HCT116 (cell line): Measurements from ENCODE around the gene KIAA1755. TPM values are rescaled to one million over a fixed set of nuclear protein-coding genes. Genes with fewer than 3 reads are reported as not detected.

Experiments used
- ATAC-seq: fragments of 200-7000 bp; cut with Tn5 transposase; 2 replicates; pipeline ENCODE4 v1.9.1; 2020; ENCODE audit warnings: mild to moderate bottlenecking, moderate library complexity
- BruUV-seq: library from RNA; stranded (reverse); fragments of 400-500 nt; replicated peaks from 2 replicates; lab custom pipeline; 2021; lab: Mats Ljungman, UMichigan
- CTCF ChIA-PET: fragments of 300-600 bp; sonication (Branson Sonifier 250); formaldehyde crosslinking; loops from one replicate; lab custom pipeline; 2021; ENCODE audit warnings: antibody characterized with exemption; lab: Charles Lee
- POLR2A ChIA-PET: fragments of 300-600, 350-600 bp; sonication (Branson Sonifier 250); formaldehyde crosslinking; loops from one replicate; lab custom pipeline; 2021; ENCODE audit warnings: antibody characterized with exemption; lab: Charles Lee
- RAD21 ChIA-PET, 2 experiments: fragments of 300-600 bp; sonication (Branson Sonifier 250); formaldehyde crosslinking; loops; one replicate each; lab custom pipeline; 2023; ENCODE audit warnings: low total read pairs in 2 of 2; ENCODE audit not compliant: uncharacterized antibody in 2 of 2, unreplicated experiment in 2 of 2, low non-redundant PET in 1 of 2; lab: Charles Lee
- DNase-seq: peaks from one replicate; pipeline ENCODE4 v3.0.0-alpha.2; 2010; ENCODE audit warnings: low read depth, low spot score
- H2AFZ ChIP-seq: fragments of 200-600 bp; shearing (Covaris generic), sonication (generic); 2 replicates; pipeline ENCODE4 v1.6.1; 2017; ENCODE audit warnings: low read depth, mixed run types, mixed read lengths, antibody characterized with exemption, low read length; ENCODE audit not compliant: poor library complexity, severe bottlenecking
- H3K27ac ChIP-seq: 2 replicates; pipeline ENCODE4 v1.5.1; 2012; ENCODE audit warnings: low read depth, low read length
- H3K27me3 ChIP-seq: fragments of 200-600 bp; sonication (generic); 2 replicates; pipeline ENCODE4 v1.6.1; 2016; ENCODE audit warnings: mixed run types, low read length, mixed read lengths; ENCODE audit not compliant: insufficient read depth
- H3K36me3 ChIP-seq, 2 experiments: fragments of 200-500 bp in 1 of 2; fragments of 200-600 bp in 1 of 2; sonication (Bioruptor generic) in 1 of 2; sonication (generic) in 1 of 2; 2 replicates each; pipeline versions ENCODE4 v1.5.1 to v1.6.1; 2014 to 2016; ENCODE audit warnings: low read length in 2 of 2, inconsistent platforms in 1 of 2, mixed read lengths in 1 of 2, mixed run types in 1 of 2; ENCODE audit not compliant: insufficient read depth in 2 of 2, control insufficient read depth in 1 of 2
- H3K4me1 ChIP-seq, 2 experiments: fragments of 200-600 bp in 1 of 2; sonication (generic) in 1 of 2; 2 replicates each; pipeline versions ENCODE4 v1.5.1 to v1.6.1; 2012 to 2017; ENCODE audit warnings: low read length in 2 of 2, inconsistent platforms in 1 of 2, mild to moderate bottlenecking in 1 of 2, mixed read lengths in 1 of 2, mixed run types in 1 of 2, moderate library complexity in 1 of 2; ENCODE audit not compliant: insufficient read depth in 2 of 2, control insufficient read depth in 1 of 2
- H3K4me2 ChIP-seq: fragments of 200-600 bp; sonication (generic); 2 replicates; pipeline ENCODE4 v1.6.1; 2017; ENCODE audit warnings: mixed run types, low read length, mixed read lengths
- H3K4me3 ChIP-seq, 2 experiments: fragments of 200-600 bp in 1 of 2; sonication (generic) in 1 of 2; replicated peaks in 1 of 2; 2 replicates each; pipeline ENCODE4 v1.5.1; 2011 to 2016; ENCODE audit warnings: low read length in 2 of 2, control low read depth in 1 of 2, low read depth in 1 of 2, mild to moderate bottlenecking in 1 of 2, mixed read lengths in 1 of 2, mixed run types in 1 of 2
- H3K79me2 ChIP-seq: fragments of 200-600 bp; sonication (generic); 2 replicates; pipeline ENCODE4 v1.6.1; 2017; ENCODE audit warnings: mild to moderate bottlenecking, mixed run types, low read length, moderate library complexity, mixed read lengths; ENCODE audit not compliant: insufficient read depth
- H3K9ac ChIP-seq: fragments of 200-600 bp; sonication (generic); 2 replicates; pipeline ENCODE4 v1.6.1; 2016; ENCODE audit warnings: low read length, mixed read lengths
- H3K9me2 ChIP-seq: fragments of 200-600 bp; sonication (generic), shearing (Covaris generic); 2 replicates; pipeline ENCODE4 v1.6.1; 2017; ENCODE audit warnings: mixed run types, mild to moderate bottlenecking, moderate library complexity; ENCODE audit not compliant: insufficient read depth
- H3K9me3 ChIP-seq, 2 experiments: fragments of 200-500 bp in 1 of 2; fragments of 200-600 bp in 1 of 2; sonication (Bioruptor generic) in 1 of 2; sonication (generic) in 1 of 2; 2 replicates each; pipeline ENCODE4 v1.6.1; 2014 to 2017; ENCODE audit warnings: low read length in 2 of 2, mixed read lengths in 2 of 2, inconsistent platforms in 1 of 2, low read depth in 1 of 2, mild to moderate bottlenecking in 1 of 2, mixed run types in 1 of 2, moderate library complexity in 1 of 2; ENCODE audit not compliant: control insufficient read depth in 1 of 2, insufficient read depth in 1 of 2
- H4K20me1 ChIP-seq: fragments of 200-600 bp; sonication (generic), shearing (Covaris generic); 2 replicates; pipeline ENCODE4 v1.6.1; 2017; ENCODE audit warnings: mixed run types, mild to moderate bottlenecking, moderate library complexity; ENCODE audit not compliant: insufficient read depth
- FOSL1 ChIP-seq: IDR thresholded peaks from 2 replicates; pipeline ENCODE4 v1.6.1; 2012; ENCODE audit warnings: low read depth
- JUND ChIP-seq: IDR thresholded peaks from 2 replicates; pipeline ENCODE4 v1.6.1; 2012
- SIN3A ChIP-seq: IDR thresholded peaks from 2 replicates; pipeline ENCODE4 v1.6.1; 2012; ENCODE audit warnings: low read depth
- SP1 ChIP-seq: IDR thresholded peaks from 2 replicates; pipeline ENCODE4 v1.6.1; 2012; ENCODE audit warnings: low read depth
- TCF7L2 ChIP-seq: IDR thresholded peaks from 2 replicates; pipeline ENCODE4 v1.7.0; 2011; ENCODE audit warnings: borderline replicate concordance, inconsistent platforms; ENCODE audit not compliant: insufficient read depth, insufficient read length; ENCODE audit errors: extremely low read depth
- ZNF274 ChIP-seq: fragments of 200-500 bp; sonication (Bioruptor generic); IDR thresholded peaks from 2 replicates; pipeline ENCODE4 v1.6.1; 2014; ENCODE audit warnings: mild to moderate bottlenecking, low read depth, low read length, inconsistent platforms
- intact Hi-C: fragments of 100-400 bp; cut with micrococcal nuclease; formaldehyde crosslinking; loops from 2 replicates; pipeline ENCODE4 v1.10.0; 2022
- total RNA-seq: library from RNA; stranded (reverse); gene quantifications from one replicate; pipeline ENCODE4 v1.2.1, GENCODE V29; 2021; ENCODE audit not compliant: unreplicated experiment
- TF ChIP-seq, protein P1 (sequence below), 3 experiments: fragments of 200-600 bp in 1 of 3; sonication (generic) in 1 of 3; IDR thresholded peaks in 2 of 3; conservative IDR thresholded peaks in 1 of 3; 2 replicates each; pipeline ENCODE4 v1.5.1; 2012 to 2017; ENCODE audit warnings: low read depth in 2 of 3, low read length in 2 of 3, antibody characterized with exemption in 1 of 3, borderline replicate concordance in 1 of 3, control low read depth in 1 of 3, mild to moderate bottlenecking in 1 of 3, mixed read lengths in 1 of 3, mixed run types in 1 of 3, moderate library complexity in 1 of 3; ENCODE audit not compliant: insufficient read depth in 1 of 3
- TF ChIP-seq, protein P2 (sequence below): IDR thresholded peaks from 2 replicates; pipeline ENCODE4 v1.6.1; 2012
- TF ChIP-seq, protein P3 (sequence below): IDR thresholded peaks from 2 replicates; pipeline ENCODE4 v1.6.1; 2012; ENCODE audit warnings: low read depth

Gene KIAA1755
- total RNA-seq, 1 experiment from 2014 or later: not detected

DNA sequence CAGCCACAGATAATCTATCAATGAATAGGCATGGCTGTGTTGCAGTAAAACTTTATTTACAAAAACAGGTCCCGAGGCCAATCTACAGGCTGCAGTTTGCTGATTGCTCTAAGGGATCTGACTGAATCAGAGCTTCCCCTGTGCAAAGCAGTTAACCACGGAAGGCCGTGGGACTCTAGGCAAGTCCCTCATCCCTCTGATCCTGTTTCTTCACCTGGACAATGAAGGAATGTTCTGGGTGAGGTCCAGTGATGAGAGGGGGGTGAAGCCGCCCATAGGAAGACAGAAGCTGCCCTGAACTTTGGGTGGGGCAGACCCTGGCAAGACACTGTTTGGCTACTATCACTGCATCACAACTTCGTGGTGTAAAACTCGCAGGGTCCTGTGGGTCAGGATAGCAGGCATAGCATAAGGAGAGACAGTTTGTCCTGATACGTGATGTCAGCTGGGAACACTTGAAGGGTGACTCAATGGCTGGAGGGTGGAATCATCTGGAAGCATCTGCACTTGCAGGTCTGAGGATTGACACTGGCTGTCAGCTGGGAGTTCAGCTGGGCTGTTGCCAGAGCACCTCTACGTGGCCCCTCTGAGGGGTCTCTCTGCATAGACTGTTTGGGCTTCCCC lies 62.2 kb downstream of the KIAA1755 start:
- intact Hi-C loops: no loop called here
- Histone ChIP-seq H3K79me2 (no peaks in the 10 kb centered on the region), H3K27me3 (no peaks in the 10 kb centered on the region), H3K4me3 (no peak overlapping the region), H3K9ac (no peak overlapping the region), H3K9me2 (no peaks in the 10 kb centered on the region), H3K36me3 (no peaks in the 10 kb centered on the region), H3K27ac (no peak overlapping the region), H3K4me2 (no peak overlapping the region), H3K4me1 (peaks cover 0 to 13% of the 10 kb centered on the region in 2 experiments; a peak in 2 of 4 replicates), H3K9me3 (no peaks in the 10 kb centered on the region), H2AFZ (no peak overlapping the region), H4K20me1 (no peaks in the 10 kb centered on the region)
- ATAC-seq (no peak), DNase-seq (no peak)
- ChIA-PET CTCF (no interaction called here), POLR2A (no interaction called here), RAD21 (no interaction called here)
- TF ChIP-seq FOSL1: no peak
- TF ChIP-seq, protein P1, sequence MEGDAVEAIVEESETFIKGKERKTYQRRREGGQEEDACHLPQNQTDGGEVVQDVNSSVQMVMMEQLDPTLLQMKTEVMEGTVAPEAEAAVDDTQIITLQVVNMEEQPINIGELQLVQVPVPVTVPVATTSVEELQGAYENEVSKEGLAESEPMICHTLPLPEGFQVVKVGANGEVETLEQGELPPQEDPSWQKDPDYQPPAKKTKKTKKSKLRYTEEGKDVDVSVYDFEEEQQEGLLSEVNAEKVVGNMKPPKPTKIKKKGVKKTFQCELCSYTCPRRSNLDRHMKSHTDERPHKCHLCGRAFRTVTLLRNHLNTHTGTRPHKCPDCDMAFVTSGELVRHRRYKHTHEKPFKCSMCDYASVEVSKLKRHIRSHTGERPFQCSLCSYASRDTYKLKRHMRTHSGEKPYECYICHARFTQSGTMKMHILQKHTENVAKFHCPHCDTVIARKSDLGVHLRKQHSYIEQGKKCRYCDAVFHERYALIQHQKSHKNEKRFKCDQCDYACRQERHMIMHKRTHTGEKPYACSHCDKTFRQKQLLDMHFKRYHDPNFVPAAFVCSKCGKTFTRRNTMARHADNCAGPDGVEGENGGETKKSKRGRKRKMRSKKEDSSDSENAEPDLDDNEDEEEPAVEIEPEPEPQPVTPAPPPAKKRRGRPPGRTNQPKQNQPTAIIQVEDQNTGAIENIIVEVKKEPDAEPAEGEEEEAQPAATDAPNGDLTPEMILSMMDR (IDR thresholded peaks at IDR 0.05 in 2 of 3, conservative IDR thresholded peaks at IDR 0.05 in 1 of 3; ENCODE audit: borderline replicate concordance in 1 of 3, insufficient read depth in 1 of 3, low read depth in 2 of 3, low read length in 2 of 3): no peak
- no TSS peak for BruUV-seq

DNA sequence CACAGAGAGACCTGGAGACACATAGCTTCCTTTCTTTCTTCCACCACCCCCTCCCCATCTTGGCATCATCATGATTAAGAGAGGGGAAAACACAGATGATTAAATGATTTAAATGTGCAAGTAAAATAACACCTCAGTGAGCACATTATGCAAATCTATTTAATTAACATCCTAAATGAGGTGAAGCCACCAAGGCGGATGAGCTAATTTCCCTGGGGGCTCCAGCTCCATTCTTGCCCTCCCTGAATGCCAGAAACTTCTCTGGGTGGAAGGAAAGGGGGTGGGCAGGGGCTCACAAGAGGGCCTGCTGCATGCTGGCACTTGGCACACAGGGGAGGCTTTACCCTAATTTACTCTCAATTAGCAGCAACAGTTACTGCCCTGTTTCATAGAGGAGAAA lies 62.9 kb downstream of the KIAA1755 start:
- H3K9ac ChIP-seq: no peak overlapping the region
- H3K27me3 ChIP-seq: no peaks in the 10 kb centered on the region
- DNase-seq (no peak), ATAC-seq (no peak)
- no peaks in the 10 kb centered on the region for H3K36me3 ChIP-seq
- H3K4me2 ChIP-seq: no peak overlapping the region
- RAD21 ChIA-PET: no interaction called here
- CTCF ChIA-PET: no interaction called here
- H3K9me3 ChIP-seq: no peaks in the 10 kb centered on the region
- no peaks in the 10 kb centered on the region for H4K20me1 ChIP-seq
- peaks cover 0 to 13% of the 10 kb centered on the region in 2 experiments; a peak in 2 of 4 replicates for H3K4me1 ChIP-seq
- TF ChIP-seq, protein P1 (IDR thresholded peaks at IDR 0.05 in 2 of 3, conservative IDR thresholded peaks at IDR 0.05 in 1 of 3; ENCODE audit: borderline replicate concordance in 1 of 3, insufficient read depth in 1 of 3, low read depth in 2 of 3, low read length in 2 of 3): no peak
- TF ChIP-seq, protein P2, sequence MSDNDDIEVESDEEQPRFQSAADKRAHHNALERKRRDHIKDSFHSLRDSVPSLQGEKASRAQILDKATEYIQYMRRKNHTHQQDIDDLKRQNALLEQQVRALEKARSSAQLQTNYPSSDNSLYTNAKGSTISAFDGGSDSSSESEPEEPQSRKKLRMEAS: no peak
- TF ChIP-seq, protein P3, sequence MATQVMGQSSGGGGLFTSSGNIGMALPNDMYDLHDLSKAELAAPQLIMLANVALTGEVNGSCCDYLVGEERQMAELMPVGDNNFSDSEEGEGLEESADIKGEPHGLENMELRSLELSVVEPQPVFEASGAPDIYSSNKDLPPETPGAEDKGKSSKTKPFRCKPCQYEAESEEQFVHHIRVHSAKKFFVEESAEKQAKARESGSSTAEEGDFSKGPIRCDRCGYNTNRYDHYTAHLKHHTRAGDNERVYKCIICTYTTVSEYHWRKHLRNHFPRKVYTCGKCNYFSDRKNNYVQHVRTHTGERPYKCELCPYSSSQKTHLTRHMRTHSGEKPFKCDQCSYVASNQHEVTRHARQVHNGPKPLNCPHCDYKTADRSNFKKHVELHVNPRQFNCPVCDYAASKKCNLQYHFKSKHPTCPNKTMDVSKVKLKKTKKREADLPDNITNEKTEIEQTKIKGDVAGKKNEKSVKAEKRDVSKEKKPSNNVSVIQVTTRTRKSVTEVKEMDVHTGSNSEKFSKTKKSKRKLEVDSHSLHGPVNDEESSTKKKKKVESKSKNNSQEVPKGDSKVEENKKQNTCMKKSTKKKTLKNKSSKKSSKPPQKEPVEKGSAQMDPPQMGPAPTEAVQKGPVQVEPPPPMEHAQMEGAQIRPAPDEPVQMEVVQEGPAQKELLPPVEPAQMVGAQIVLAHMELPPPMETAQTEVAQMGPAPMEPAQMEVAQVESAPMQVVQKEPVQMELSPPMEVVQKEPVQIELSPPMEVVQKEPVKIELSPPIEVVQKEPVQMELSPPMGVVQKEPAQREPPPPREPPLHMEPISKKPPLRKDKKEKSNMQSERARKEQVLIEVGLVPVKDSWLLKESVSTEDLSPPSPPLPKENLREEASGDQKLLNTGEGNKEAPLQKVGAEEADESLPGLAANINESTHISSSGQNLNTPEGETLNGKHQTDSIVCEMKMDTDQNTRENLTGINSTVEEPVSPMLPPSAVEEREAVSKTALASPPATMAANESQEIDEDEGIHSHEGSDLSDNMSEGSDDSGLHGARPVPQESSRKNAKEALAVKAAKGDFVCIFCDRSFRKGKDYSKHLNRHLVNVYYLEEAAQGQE: no peak
- TF ChIP-seq ZNF274 (no peak), SP1 (no peak), TCF7L2 (no peak), SIN3A (no peak), JUND (no peak)
- intact Hi-C loops: no loop called here
- no TSS peak for BruUV-seq
- no peak overlapping the region for H3K4me3 ChIP-seq
- no peak overlapping the region for H2AFZ ChIP-seq
- no peaks in the 10 kb centered on the region for H3K9me2 ChIP-seq
- POLR2A ChIA-PET: no interaction called here
- H3K27ac ChIP-seq: no peak overlapping the region
- H3K79me2 ChIP-seq: no peaks in the 10 kb centered on the region
